GM12872 (cell line): ENCODE measurements around the gene IMMT.

Experiments
- CTCF ChIP-seq: IDR thresholded peaks from 3 replicates; pipeline ENCODE4 v1.5.1; 2011; ENCODE audit warnings: low read depth, mild to moderate bottlenecking, low read length, moderate library complexity; ENCODE audit not compliant: insufficient read depth

The IMMT gene

GRCh38 chr2:86231680-86232372 is 36.6 kb upstream of the IMMT start:
- no peak for TF ChIP-seq CTCF

DNA sequence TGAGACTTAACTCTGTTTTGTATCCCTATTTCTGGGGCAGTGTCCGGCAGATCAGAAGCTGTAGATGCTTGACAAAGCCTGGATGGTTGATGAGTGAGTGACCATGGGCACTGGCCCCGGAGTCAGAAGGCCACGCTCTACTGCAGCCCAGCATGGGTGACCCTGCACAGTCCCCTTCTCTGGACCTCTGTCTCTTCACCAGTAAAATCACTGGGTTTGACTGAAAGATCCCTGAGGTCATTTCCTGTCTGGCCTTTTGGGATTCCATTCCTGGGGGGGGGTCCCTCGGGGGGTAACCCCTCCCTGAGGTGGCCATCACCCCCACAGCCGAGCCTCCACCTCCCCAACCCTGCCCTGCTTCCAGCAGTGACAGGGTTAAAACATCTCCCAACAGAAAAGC is 35.7 kb upstream of the IMMT start:
- TF ChIP-seq CTCF: no peak

DNA sequence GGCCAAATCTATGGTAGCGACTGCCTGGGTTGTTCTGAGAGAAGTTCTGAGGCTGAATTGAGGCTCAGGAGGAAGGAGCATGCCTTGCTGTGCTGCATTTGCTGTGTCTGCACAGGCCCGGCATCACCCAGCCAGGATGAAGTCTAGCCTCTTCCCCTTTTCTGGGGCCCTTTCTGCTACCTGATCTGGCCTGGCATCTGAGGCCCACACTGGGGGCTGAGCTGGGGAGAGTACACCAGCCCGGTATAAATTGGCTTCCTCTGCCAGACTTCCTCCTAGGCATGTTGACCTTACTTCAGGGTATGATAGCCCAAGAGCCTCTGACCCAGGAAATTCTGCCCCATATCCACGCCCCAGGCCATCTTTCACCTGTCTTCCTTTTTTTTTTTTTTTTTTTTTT is 34.0 kb upstream of the IMMT start:
- no peak for TF ChIP-seq CTCF

DNA sequence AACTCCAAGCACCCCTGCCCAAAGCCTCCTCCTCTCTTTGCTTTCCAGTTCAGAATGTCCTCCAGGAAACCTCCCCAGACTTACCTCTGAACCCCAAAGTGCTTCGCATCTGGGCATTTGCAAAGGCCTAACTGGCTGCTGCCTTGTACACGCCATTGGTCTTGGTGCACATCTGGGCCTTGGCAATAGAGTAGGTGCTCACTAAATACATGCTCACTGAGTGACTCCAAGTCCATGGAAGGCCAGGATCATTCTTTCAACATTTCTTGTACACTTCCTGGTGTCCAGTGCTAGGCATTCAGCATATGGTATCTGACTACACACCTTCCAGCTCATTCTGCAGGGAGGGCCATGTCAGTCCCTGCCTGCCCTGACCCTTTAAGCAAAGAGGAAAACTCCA is 32.4 kb upstream of the IMMT start:
- TF ChIP-seq CTCF: no peak

DNA sequence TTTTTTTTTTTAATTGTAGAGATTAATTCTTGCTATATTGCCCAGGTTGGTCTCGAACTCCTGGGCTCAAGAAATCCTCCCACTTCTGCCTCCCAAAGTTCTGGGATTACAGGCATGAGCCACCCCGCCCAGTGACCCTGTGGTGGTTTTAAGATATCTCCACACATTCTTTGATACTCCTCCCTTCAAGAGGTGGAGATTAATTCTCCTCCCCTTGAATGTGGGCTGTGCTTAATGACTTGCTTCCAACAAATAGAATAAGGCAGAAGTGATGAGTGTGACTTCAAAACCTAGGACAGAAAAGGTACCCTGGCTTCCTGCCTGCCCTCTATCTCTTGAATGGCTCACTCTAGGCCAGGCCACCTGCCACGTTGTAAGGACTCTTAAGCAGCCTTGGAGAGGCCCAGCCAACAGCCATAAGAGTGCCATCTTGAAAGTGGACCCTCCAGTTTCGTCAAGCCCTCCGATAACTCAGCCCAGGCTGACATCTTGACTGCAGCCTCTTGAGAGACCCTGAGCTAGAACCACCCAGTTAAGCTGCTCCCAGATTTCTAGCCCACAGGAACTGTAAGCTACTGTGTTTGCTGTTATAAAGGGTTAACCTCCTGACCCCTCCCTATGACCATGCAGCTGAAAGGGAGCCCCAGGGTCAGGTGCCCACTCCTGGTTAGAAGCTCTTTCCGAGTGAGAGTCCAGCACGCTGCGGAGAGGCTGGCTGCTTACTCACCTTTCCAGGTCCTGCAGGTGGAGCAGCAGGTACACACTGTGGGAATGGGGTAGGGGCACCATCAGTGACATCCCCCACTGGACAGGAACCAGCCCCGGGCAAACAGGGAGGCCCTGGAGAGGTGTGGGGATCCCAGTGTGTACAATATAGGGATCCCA is 31.6 kb upstream of the IMMT start:
- TF ChIP-seq CTCF: no peak

DNA sequence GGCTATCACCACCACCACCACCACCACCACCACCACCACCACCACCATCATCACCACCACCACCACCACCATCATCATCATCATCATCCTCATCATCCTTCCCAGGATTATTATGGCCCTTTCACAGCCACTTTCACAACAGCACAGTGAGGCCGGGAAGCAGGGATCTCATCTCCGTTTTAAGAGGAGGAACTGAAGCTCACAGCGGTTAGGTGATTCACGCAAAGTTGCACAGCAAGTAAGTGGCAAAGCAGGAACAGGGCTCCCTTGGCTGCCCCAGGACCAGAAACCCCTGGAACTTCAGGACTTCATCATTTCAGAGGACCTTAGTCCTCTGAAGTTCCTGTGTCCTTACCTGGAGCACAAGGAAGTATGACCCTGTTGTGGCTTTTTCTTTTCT is 30.8 kb upstream of the IMMT start:
- TF ChIP-seq CTCF: no peak

DNA sequence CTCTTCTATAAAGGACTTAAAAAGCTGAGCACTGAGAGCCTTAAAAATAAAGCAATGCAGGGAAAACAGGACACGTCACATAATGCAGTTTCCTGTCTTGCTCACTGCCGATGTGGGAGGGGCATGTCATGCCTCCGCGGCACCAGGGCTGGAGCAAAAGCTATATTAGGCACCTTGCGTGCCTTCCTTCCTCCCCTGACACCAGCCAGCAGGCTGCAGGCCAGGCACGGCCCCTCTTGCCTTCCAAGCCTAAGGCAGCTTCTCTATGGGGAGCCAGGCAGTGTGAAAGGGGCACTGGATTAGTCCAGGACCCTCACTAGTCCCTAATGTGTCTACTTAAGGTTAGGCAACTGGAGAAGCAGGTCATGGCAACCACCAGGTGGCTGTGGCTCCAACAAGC is 30.3 kb upstream of the IMMT start:
- peak; percentile 33; the same call in 2 of the 3 replicates for TF ChIP-seq CTCF
